Fibroblast of lung (primary cell): ENCODE data around the gene KIAA1549.

ENCODE experiments used
- EZH2 ChIP-seq: IDR thresholded peaks from 2 replicates; pipeline ENCODE4 v1.5.1; 2012; ENCODE audit warnings: low read length, control low read depth, mild to moderate bottlenecking; ENCODE audit errors: missing control alignments
- TF ChIP-seq, protein P1 (sequence below), 2 donors: IDR thresholded peaks in 1 of 2; conservative IDR thresholded peaks in 1 of 2; 1 replicate in 1 of 2; 2 replicates in 1 of 2; pipeline ENCODE4 v1.5.1; 2011 to 2012; ENCODE audit warnings: low read length in 2 of 2, control low read depth in 1 of 2, inconsistent platforms in 1 of 2, low read depth in 1 of 2, mild to moderate bottlenecking in 1 of 2

DNA sequence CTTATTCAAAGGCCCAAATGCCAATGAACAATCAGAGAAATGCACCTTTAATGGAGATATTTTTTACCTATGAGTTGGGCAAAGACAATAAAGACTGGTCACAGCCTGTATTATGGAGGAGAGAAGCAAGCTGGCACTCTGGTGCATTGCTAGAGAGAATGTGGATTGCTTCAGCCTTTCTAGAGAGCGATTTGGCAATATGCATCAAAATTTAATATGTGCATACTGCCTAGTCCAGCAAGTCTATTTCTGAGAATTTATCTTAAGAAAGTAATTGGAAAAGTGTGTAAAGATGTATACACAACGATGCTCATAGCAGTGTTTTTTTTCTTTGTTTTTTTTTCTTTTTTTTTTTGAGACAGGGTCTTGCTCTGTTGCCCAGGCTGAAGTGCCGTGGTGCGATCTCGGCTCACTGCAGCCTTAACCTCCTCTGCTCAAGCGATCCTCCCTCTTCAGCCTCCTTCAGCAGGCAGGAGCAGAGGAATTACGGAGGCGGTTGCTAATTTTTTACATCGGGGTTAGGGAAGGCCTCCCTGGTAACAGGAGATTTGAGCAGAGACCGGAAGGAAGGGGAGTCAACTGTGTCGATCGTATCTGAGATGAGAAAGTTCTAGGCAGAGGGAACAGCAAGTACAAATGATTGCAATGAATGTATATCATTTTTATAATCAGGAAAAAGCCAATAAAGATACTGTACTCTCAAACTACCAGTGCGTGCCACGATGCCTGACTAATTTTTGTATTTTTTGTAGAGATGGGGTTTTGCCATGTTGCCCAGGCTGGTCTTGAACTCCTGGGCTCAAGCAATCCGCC lies 16.4 kb downstream of the KIAA1549 start:
- TF ChIP-seq, protein P1, sequence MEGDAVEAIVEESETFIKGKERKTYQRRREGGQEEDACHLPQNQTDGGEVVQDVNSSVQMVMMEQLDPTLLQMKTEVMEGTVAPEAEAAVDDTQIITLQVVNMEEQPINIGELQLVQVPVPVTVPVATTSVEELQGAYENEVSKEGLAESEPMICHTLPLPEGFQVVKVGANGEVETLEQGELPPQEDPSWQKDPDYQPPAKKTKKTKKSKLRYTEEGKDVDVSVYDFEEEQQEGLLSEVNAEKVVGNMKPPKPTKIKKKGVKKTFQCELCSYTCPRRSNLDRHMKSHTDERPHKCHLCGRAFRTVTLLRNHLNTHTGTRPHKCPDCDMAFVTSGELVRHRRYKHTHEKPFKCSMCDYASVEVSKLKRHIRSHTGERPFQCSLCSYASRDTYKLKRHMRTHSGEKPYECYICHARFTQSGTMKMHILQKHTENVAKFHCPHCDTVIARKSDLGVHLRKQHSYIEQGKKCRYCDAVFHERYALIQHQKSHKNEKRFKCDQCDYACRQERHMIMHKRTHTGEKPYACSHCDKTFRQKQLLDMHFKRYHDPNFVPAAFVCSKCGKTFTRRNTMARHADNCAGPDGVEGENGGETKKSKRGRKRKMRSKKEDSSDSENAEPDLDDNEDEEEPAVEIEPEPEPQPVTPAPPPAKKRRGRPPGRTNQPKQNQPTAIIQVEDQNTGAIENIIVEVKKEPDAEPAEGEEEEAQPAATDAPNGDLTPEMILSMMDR (conservative IDR thresholded peaks at IDR 0.05 in 1 of 2, IDR thresholded peaks at IDR 0.05 in 1 of 2; ENCODE audit: low read depth in 1 of 2, low read length in 2 of 2): no peak
- TF ChIP-seq EZH2: no peak
